ENCODE results near the gene CBX4. TPM values are rescaled to one million over a fixed set of nuclear protein-coding genes. Genes with fewer than 3 reads are reported as not detected.

Gene CBX4
- total and polyA plus RNA-seq, 2 of the 13 experiments (the other 11 are each of a cell fraction or from before 2014, with no cell fraction given), result 25.8 to 50.8 TPM

- no peak for TF ChIP-seq BATF2 (CRISPR knock-in tag; IDR thresholded peaks at IDR 0.05)
- TF ChIP-seq ELK4 (CRISPR knock-in tag; IDR thresholded peaks at IDR 0.05; ENCODE audit: borderline replicate concordance), result no peak
- TF ChIP-seq ZNF704 (CRISPR knock-in tag; IDR thresholded peaks at IDR 0.05; ENCODE audit: borderline replicate concordance), result no peak
- TF ChIP-seq ZNF547 (CRISPR knock-in tag; IDR thresholded peaks at IDR 0.05), result no peak
- TF ChIP-seq ZFAT (CRISPR knock-in tag; conservative IDR thresholded peaks at IDR 0.05), result no peak
Observed at GRCh38 chr17:79862771-79863440, 23.7 kb upstream of the CBX4 start (continued).

GRCh38 chr17:79862238-79862637, 23.0 kb upstream of the CBX4 start:
- Histone ChIP-seq H3K4me2 (ENCODE audit: low read depth, low read length) (no peak overlapping the region), H3K79me2 (ENCODE audit: insufficient read depth, low read length) (no peaks in the 10 kb centered on the region), H3K4me3 (replicated peaks in 1 of 3; ENCODE audit: insufficient read depth in 1 of 3, low read depth in 2 of 3, low read length in 3 of 3) (no peak overlapping the region), H3K36me3 (replicated peaks in 1 of 2; ENCODE audit: control insufficient read depth in 1 of 2, insufficient read depth in 2 of 2, low read length in 2 of 2) (no peaks in the 10 kb centered on the region), H3K9me3 (ENCODE audit: low read length) (no peaks in the 10 kb centered on the region), H3K9ac (ENCODE audit: insufficient read depth, low read depth, low read length) (no peak overlapping the region), H4K20me1 (ENCODE audit: insufficient read depth, low read length) (no peaks in the 10 kb centered on the region), H3K4me1 (ENCODE audit: insufficient read depth, low read length) (peaks cover 32% of the 10 kb centered on the region), H3K27me3 (ENCODE audit: control insufficient read depth in 1 of 2, insufficient read depth in 2 of 2, low read length in 2 of 2) (peaks cover 25 to 70% of the 10 kb centered on the region in 2 experiments; a peak in 4 of 5 replicates), H2AFZ (ENCODE audit: low read length) (no peak overlapping the region), H3K27ac (ENCODE audit: extremely low read length, insufficient read depth, low read length) (no peak overlapping the region)
- TF ChIP-seq ZNF788 (CRISPR knock-in tag; IDR thresholded peaks at IDR 0.05; ENCODE audit: borderline replicate concordance) (0 out of 2 replicates have a peak, but pooled peaks have one; percentile 1), KLF15 (CRISPR knock-in tag; IDR thresholded peaks at IDR 0.05; ENCODE audit: borderline replicate concordance) (no peak), ZNF263 (CRISPR knock-in tag; IDR thresholded peaks at IDR 0.05) (peak; percentile 46; the same call in 1 of the 2 replicates)
- no peak for DNase-seq (ENCODE audit: low spot score)
- ChIA-PET CTCF (ENCODE audit: low intra/inter-chr PET ratio, low total read pairs) (interaction anchor here (1.1 kb wide), 1 partner anchor 51 kb away, joined by 3 read pairs; no protein-coding TSS in a partner anchor), POLR2A (interaction anchor here (1.3 kb wide), 1 partner anchor 17 kb away, joined by 3 read pairs; no protein-coding TSS in a partner anchor)
- in situ Hi-C loops (cut with HindIII; ENCODE audit: extremely low pct_ligation_motif_present, low pct_unique_long_range_greater_than_20kb) (no loop called here), intact Hi-C loops (cut with micrococcal nuclease; ENCODE audit: unreplicated experiment) (no loop called here)
- no TSS peak for BruUV-seq (replicated peaks)
- FAIRE-seq, result no peak
- 9% methylated on average over 5 of the region's 5 CpGs for WGBS (ENCODE audit: low lambda C conversion rate)
- no peak; the same call in 1 of the 3 replicates for ATAC-seq
